Astrocyte of the hippocampus (primary cell): ENCODE data around the gene TRIM48.
"Not testable (repeated sequence)": the region's sequence is repeated elsewhere in the genome, so short reads cannot be mapped to it uniquely, and the experiment has no call there.

Experiments used
- DNase-seq: peaks from one replicate; pipeline ENCODE4 v3.0.0; 2011; ENCODE audit warnings: low read depth, low spot score

TRIM48 gene

GRCh38 chr11:55261855-55262254, at the start of gene TRIM48:
Gene TRIM48, plus strand, starts transcription at chr11:55262155. Its CDS starts 113 bp downstream, at chr11:55262268.
- not testable (repeated sequence) for DNase-seq

GRCh38 chr11:55238316-55238715, 23.6 kb upstream of the TRIM48 start:
- not testable (repeated sequence) for DNase-seq

GRCh38 chr11:55263081-55263480, 1.1 kb downstream of the TRIM48 start:
- DNase-seq, result no peak
